H9 (cell line): ENCODE data around the gene FBXL15. TPM values are rescaled to one million over a fixed set of nuclear protein-coding genes. Genes with fewer than 3 reads are reported as not detected.

ENCODE experiments used
- DNase-seq: peaks from one replicate; pipeline ENCODE4 v3.0.0-alpha.2; 2017
- H2AFZ ChIP-seq: one replicate; pipeline ENCODE4 v1.6.1; 2013; ENCODE audit warnings: mild to moderate bottlenecking, low read length, control low read depth, moderate library complexity
- H2AK5ac ChIP-seq: 2 replicates; pipeline ENCODE4 v1.6.1; 2013; ENCODE audit warnings: low read length, control low read depth, mixed read lengths; ENCODE audit not compliant: insufficient read length
- H2BK120ac ChIP-seq: one replicate; pipeline ENCODE4 v1.6.1; 2013; ENCODE audit warnings: low read depth, mild to moderate bottlenecking, low read length, control low read depth, inconsistent platforms; ENCODE audit not compliant: poor library complexity, severe bottlenecking
- H2BK12ac ChIP-seq: 2 replicates; pipeline ENCODE4 v1.6.1; 2013; ENCODE audit warnings: low read length, control low read depth, mixed read lengths, low read depth; ENCODE audit not compliant: insufficient read length
- H2BK15ac ChIP-seq: 2 replicates; pipeline ENCODE4 v1.6.1; 2013; ENCODE audit warnings: low read depth, low read length, control low read depth
- H2BK20ac ChIP-seq: one replicate; pipeline ENCODE4 v1.6.1; 2013; ENCODE audit warnings: low read depth, mild to moderate bottlenecking, low read length, control low read depth, inconsistent platforms; ENCODE audit not compliant: poor library complexity, severe bottlenecking
- H2BK5ac ChIP-seq: 2 replicates; pipeline ENCODE4 v1.6.1; 2013; ENCODE audit warnings: low read length, control low read depth, mixed read lengths; ENCODE audit not compliant: insufficient read length
- H3K14ac ChIP-seq: 2 replicates; pipeline ENCODE4 v1.6.1; 2013; ENCODE audit warnings: low read length, control low read depth; ENCODE audit not compliant: insufficient read depth
- H3K18ac ChIP-seq: 2 replicates; pipeline ENCODE4 v1.6.1; 2013; ENCODE audit warnings: low read depth, mild to moderate bottlenecking, mixed read lengths, low read length, control low read depth; ENCODE audit not compliant: insufficient read length
- H3K23ac ChIP-seq: 2 replicates; pipeline ENCODE4 v1.6.1; 2013; ENCODE audit warnings: low read length, control low read depth, mixed read lengths, low read depth; ENCODE audit not compliant: insufficient read length
- H3K23me2 ChIP-seq: 2 replicates; pipeline ENCODE4 v1.6.1; 2013; ENCODE audit warnings: low read depth, mild to moderate bottlenecking, mixed read lengths, low read length, control low read depth; ENCODE audit not compliant: insufficient read length, poor library complexity, severe bottlenecking
- H3K27ac ChIP-seq: 2 replicates; pipeline ENCODE4 v1.5.1; 2013; ENCODE audit warnings: low read length, control low read depth, mixed read lengths, low read depth; ENCODE audit not compliant: insufficient read length
- H3K27me3 ChIP-seq: 2 replicates; pipeline ENCODE4 v1.6.1; 2013; ENCODE audit warnings: low read length, control low read depth, inconsistent platforms; ENCODE audit not compliant: insufficient read depth
- H3K4ac ChIP-seq: 2 replicates; pipeline ENCODE4 v1.6.1; 2013; ENCODE audit warnings: low read depth, mild to moderate bottlenecking, control low read depth, inconsistent platforms, low read length, moderate library complexity
- H3K4me1 ChIP-seq: 2 replicates; pipeline ENCODE4 v1.6.1; 2013; ENCODE audit warnings: low read length, control low read depth, inconsistent platforms; ENCODE audit not compliant: insufficient read depth
- H3K4me2 ChIP-seq: 2 replicates; pipeline ENCODE4 v1.6.1; 2013; ENCODE audit warnings: low read length, control low read depth, mixed read lengths; ENCODE audit not compliant: insufficient read length, insufficient read depth
- H3K56ac ChIP-seq: 2 replicates; pipeline ENCODE4 v1.6.1; 2013; ENCODE audit warnings: low read depth, mild to moderate bottlenecking, mixed read lengths, low read length, control low read depth; ENCODE audit not compliant: insufficient read length
- H3K79me1 ChIP-seq: 2 replicates; pipeline ENCODE4 v1.6.1; 2013; ENCODE audit warnings: low read depth, mild to moderate bottlenecking, moderate library complexity, low read length, control low read depth, inconsistent platforms; ENCODE audit not compliant: insufficient read depth, poor library complexity, severe bottlenecking
- H3K79me2 ChIP-seq: 2 replicates; pipeline ENCODE4 v1.6.1; 2013; ENCODE audit warnings: low read length, control low read depth, inconsistent platforms; ENCODE audit not compliant: insufficient read depth
- H3K9ac ChIP-seq: 2 replicates; pipeline ENCODE4 v1.6.1; 2013; ENCODE audit warnings: low read length, control low read depth, mixed read lengths; ENCODE audit not compliant: insufficient read length; ENCODE audit errors: extremely low read depth
- H3K9me3 ChIP-seq: one replicate; pipeline ENCODE4 v1.6.1; 2013; ENCODE audit warnings: low read depth, low read length, inconsistent platforms; ENCODE audit not compliant: control insufficient read depth
- H3T11ph ChIP-seq: one replicate; pipeline ENCODE4 v1.6.1; 2013; ENCODE audit warnings: mild to moderate bottlenecking, low read length, control low read depth, inconsistent platforms
- H4K20me1 ChIP-seq: one replicate; pipeline ENCODE4 v1.6.1; 2013; ENCODE audit not compliant: control insufficient read depth, insufficient read length, insufficient read depth
- H4K5ac ChIP-seq: 2 replicates; pipeline ENCODE4 v1.6.1; 2013; ENCODE audit warnings: low read depth, mild to moderate bottlenecking, mixed read lengths, low read length, control low read depth; ENCODE audit not compliant: insufficient read length
- H4K8ac ChIP-seq: replicated peaks from 2 replicates; pipeline ENCODE4 v1.6.1; 2013; ENCODE audit warnings: low read length, control low read depth, mixed read lengths, low read depth; ENCODE audit not compliant: insufficient read length
- H4K91ac ChIP-seq: 2 replicates; pipeline ENCODE4 v1.6.1; 2013; ENCODE audit warnings: low read depth, mild to moderate bottlenecking, moderate library complexity, mixed read lengths, low read length, control low read depth; ENCODE audit not compliant: insufficient read length
- H3K27ac Mint-ChIP-seq, 3 experiments: 2 replicates in 2 of 3; 3 replicates in 1 of 3; pipeline ENCODE4 v1.8.0; 2020 to 2021; ENCODE audit warnings: mixed read lengths in 3 of 3, mild to moderate bottlenecking in 1 of 3, moderate library complexity in 1 of 3
- H3K27me3 Mint-ChIP-seq: 2 replicates; pipeline ENCODE4 v1.8.0; 2021; ENCODE audit warnings: low read depth, mild to moderate bottlenecking, moderate library complexity, mixed read lengths
- H3K36me3 Mint-ChIP-seq, 3 experiments: 2 replicates in 2 of 3; 3 replicates in 1 of 3; pipeline ENCODE4 v1.8.0; 2020 to 2021; ENCODE audit warnings: low read depth in 3 of 3, mixed read lengths in 3 of 3; ENCODE audit not compliant: insufficient read depth in 1 of 3
- H3K4me1 Mint-ChIP-seq, 2 experiments: 2 replicates each; pipeline ENCODE4 v1.8.0; 2020; ENCODE audit warnings: mixed read lengths in 2 of 2
- H3K4me3 Mint-ChIP-seq, 2 experiments: 2 replicates in 1 of 2; 3 replicates in 1 of 2; pipeline ENCODE4 v1.8.0; 2020 to 2021; ENCODE audit warnings: mild to moderate bottlenecking in 2 of 2, mixed read lengths in 2 of 2, moderate library complexity in 1 of 2
- H3K9me3 Mint-ChIP-seq, 2 experiments: 2 replicates in 1 of 2; 3 replicates in 1 of 2; pipeline ENCODE4 v1.8.0; 2020; ENCODE audit warnings: mild to moderate bottlenecking in 2 of 2, mixed read lengths in 2 of 2, moderate library complexity in 1 of 2
- WGBS: extraction: QIAGEN DNeasy Blood & Tissue Kit; methylation state at CpG from one replicate; pipeline ENCODE4 v1.1.7; 2013; ENCODE audit warnings: missing lambda C conversion rate, low lambda C conversion rate, mixed read lengths; ENCODE audit not compliant: insufficient read length; ENCODE audit errors: extremely low coverage; 5-methylcytosine and 5-hydroxymethylcytosine counted together
- total RNA-seq: library from RNA; stranded (reverse); gene quantifications from 2 replicates; pipeline ENCODE4 v1.2.1, GENCODE V29; 2021
- TF ChIP-seq, protein P1 (sequence below): fragments of 200-600 bp; sonication (generic); conservative IDR thresholded peaks from 3 replicates; pipeline ENCODE4 v1.8.0; 2021; ENCODE audit warnings: antibody characterized with exemption, mild to moderate bottlenecking

The FBXL15 gene
- total RNA-seq, 1 experiment from 2014 or later: 9.1 TPM

DNA sequence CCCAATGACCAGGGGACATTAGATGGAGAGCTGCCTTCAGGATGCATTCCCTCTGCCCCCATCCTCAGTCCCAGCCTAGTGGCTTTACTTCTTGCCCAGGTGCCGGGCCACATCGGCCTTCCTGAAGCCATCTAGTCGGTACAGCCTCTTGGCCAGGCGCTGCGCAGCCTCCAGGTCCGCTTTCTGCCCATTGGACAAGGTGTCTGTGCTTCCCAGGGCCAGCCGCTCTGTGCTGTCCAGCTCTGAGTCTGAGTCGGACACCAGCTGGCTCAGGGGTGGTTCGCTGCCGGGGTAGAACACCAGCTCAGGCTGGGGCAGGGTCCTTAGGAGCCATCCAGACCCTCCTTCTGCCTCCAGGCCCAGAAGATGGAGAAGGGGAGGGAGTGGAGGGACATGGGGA lies 8.3 kb upstream of the FBXL15 start:
- H4K91ac ChIP-seq: no peak overlapping the region
- H4K8ac ChIP-seq: no peak overlapping the region
- peaks cover 0 to 2% (median 2%) of the 10 kb centered on the region in 3 experiments; a peak in 2 of 7 replicates for H3K36me3 Mint-ChIP-seq
- H2BK20ac ChIP-seq: no peak overlapping the region
- H3K9me3 ChIP-seq: no peaks in the 10 kb centered on the region
- no peak overlapping the region for H3K27ac ChIP-seq
- no peak overlapping the region for H3K18ac ChIP-seq
- H2AK5ac ChIP-seq: no peak overlapping the region
- H3K4me1 Mint-ChIP-seq: peaks cover 28 to 53% of the 10 kb centered on the region in 2 experiments
- H2BK15ac ChIP-seq: no peak overlapping the region
- H4K20me1 ChIP-seq: peaks cover 2% of the 10 kb centered on the region
- no peak overlapping the region for H2BK5ac ChIP-seq
- no peak for DNase-seq
- no peaks in the 10 kb centered on the region for H3K79me2 ChIP-seq
- no peak overlapping the region for H3K23ac ChIP-seq
- H3K27me3 Mint-ChIP-seq: peaks cover 76% of the 10 kb centered on the region
- no peak overlapping the region for H3K56ac ChIP-seq
- TF ChIP-seq, protein P1, sequence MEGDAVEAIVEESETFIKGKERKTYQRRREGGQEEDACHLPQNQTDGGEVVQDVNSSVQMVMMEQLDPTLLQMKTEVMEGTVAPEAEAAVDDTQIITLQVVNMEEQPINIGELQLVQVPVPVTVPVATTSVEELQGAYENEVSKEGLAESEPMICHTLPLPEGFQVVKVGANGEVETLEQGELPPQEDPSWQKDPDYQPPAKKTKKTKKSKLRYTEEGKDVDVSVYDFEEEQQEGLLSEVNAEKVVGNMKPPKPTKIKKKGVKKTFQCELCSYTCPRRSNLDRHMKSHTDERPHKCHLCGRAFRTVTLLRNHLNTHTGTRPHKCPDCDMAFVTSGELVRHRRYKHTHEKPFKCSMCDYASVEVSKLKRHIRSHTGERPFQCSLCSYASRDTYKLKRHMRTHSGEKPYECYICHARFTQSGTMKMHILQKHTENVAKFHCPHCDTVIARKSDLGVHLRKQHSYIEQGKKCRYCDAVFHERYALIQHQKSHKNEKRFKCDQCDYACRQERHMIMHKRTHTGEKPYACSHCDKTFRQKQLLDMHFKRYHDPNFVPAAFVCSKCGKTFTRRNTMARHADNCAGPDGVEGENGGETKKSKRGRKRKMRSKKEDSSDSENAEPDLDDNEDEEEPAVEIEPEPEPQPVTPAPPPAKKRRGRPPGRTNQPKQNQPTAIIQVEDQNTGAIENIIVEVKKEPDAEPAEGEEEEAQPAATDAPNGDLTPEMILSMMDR: no peak
- no peak overlapping the region for H3K9ac ChIP-seq
- peaks cover 27% of the 10 kb centered on the region; the same call in 1 of the 2 replicates for H3K27me3 ChIP-seq
- no CpG with 5 or more reads among the region's 10 CpGs for WGBS
- no peak overlapping the region for H2AFZ ChIP-seq
- no peak overlapping the region for H4K5ac ChIP-seq
- no peak overlapping the region for H3K4me3 Mint-ChIP-seq
- H3K23me2 ChIP-seq: peaks cover 3% of the 10 kb centered on the region
- H2BK12ac ChIP-seq: no peak overlapping the region
- H3K4ac ChIP-seq: no peak overlapping the region
- no peaks in the 10 kb centered on the region for H3K79me1 ChIP-seq
- no peak overlapping the region for H3K4me2 ChIP-seq
- H3K27ac Mint-ChIP-seq: no peak overlapping the region
- no peak overlapping the region for H3T11ph ChIP-seq
- no peak overlapping the region for H2BK120ac ChIP-seq
- peaks cover 3% of the 10 kb centered on the region; the same call in 1 of the 2 replicates for H3K4me1 ChIP-seq
- no peak overlapping the region for H3K14ac ChIP-seq
- peaks cover 0 to 4% of the 10 kb centered on the region in 2 experiments; a peak in 1 of 5 replicates for H3K9me3 Mint-ChIP-seq
